BLaER1 treated with 17β-estradiol and CSF1 and Interleukin-3, amounts not matched to agents 10 nM and 100 nM (cell line): ENCODE measurements around the gene ZG16.

ENCODE experiments used
- H3K27ac ChIP-seq, 11 experiments: shearing (Covaris generic); formaldehyde crosslinking; 2 replicates each; pipeline ENCODE4 v1.8.1; 2022
- H3K27me3 ChIP-seq, 11 experiments: shearing (Covaris generic); formaldehyde crosslinking; 2 replicates each; pipeline ENCODE4 v1.8.1; 2022
- H3K36me3 ChIP-seq, 11 experiments: shearing (Covaris generic); formaldehyde crosslinking; 2 replicates each; pipeline ENCODE4 v1.8.1; 2022
- H3K4me1 ChIP-seq, 10 experiments: shearing (Covaris generic); formaldehyde crosslinking; 2 replicates each; pipeline ENCODE4 v1.8.1; 2022
- H3K4me2 ChIP-seq, 11 experiments: shearing (Covaris generic); formaldehyde crosslinking; 2 replicates each; pipeline ENCODE4 v1.8.1; 2022
- H3K4me3 ChIP-seq, 10 experiments: shearing (Covaris generic); formaldehyde crosslinking; 2 replicates each; pipeline ENCODE4 v1.8.1; 2022
- H3K9ac ChIP-seq, 11 experiments: shearing (Covaris generic); formaldehyde crosslinking; 2 replicates each; pipeline ENCODE4 v1.8.1; 2022
- H3K9me3 ChIP-seq, 11 experiments: shearing (Covaris generic); formaldehyde crosslinking; replicated peaks in 1 of 11; 2 replicates each; pipeline ENCODE4 v1.8.1; 2022
- H4K20me1 ChIP-seq, 11 experiments: shearing (Covaris generic); formaldehyde crosslinking; 2 replicates each; pipeline ENCODE4 v1.8.1; 2022
- Cebpa-rat ChIP-seq, 11 experiments: shearing (Covaris generic); IDR thresholded peaks; 2 replicates each; pipeline ENCODE4 v1.8.1; 2022

ZG16 gene

GRCh38 chr16:29818082-29818481 lies 40.0 kb downstream of the ZG16 start:
- no peak for TF ChIP-seq Cebpa-rat (IDR thresholded peaks at IDR 0.05)
- Histone ChIP-seq H3K27ac (peak overlapping the region in 2 of 11 experiments; percentile 13 to 19; a peak in 2 of 22 replicates), H3K4me2 (peak overlapping the region; percentile 95 to 100 (median 100)), H3K9me3 (no peaks in the 10 kb centered on the region), H3K27me3 (peaks cover 0 to 1% (median 0%) of the 10 kb centered on the region in 11 experiments; a peak in 1 of 22 replicates), H3K4me1 (peaks cover 72 to 81% (median 75%) of the 10 kb centered on the region in 10 experiments), H4K20me1 (peaks cover 16 to 41% (median 28%) of the 10 kb centered on the region in 11 experiments; a peak in 17 of 22 replicates), H3K36me3 (peaks cover 18 to 46% (median 30%) of the 10 kb centered on the region in 11 experiments), H3K4me3 (peak overlapping the region in 4 of 10 experiments; percentile 68 to 87 (median 83); a peak in 6 of 20 replicates), H3K9ac (peak overlapping the region in 9 of 11 experiments; percentile 77 to 98 (median 96); a peak in 11 of 22 replicates)

- Histone ChIP-seq H3K9ac (peak overlapping the region; percentile 63 to 98 (median 77); a peak in 20 of 22 replicates), H3K36me3 (peaks cover 18 to 46% (median 30%) of the 10 kb centered on the region in 11 experiments), H3K4me2 (peak overlapping the region; percentile 95 to 100 (median 100)), H3K9me3 (no peaks in the 10 kb centered on the region), H4K20me1 (peaks cover 16 to 42% (median 34%) of the 10 kb centered on the region in 11 experiments; a peak in 19 of 22 replicates), H3K27ac (peak overlapping the region in 5 of 11 experiments; percentile 11 to 70 (median 45); a peak in 4 of 22 replicates), H3K27me3 (no peaks in the 10 kb centered on the region), H3K4me3 (peak overlapping the region in 9 of 10 experiments; percentile 56 to 81 (median 71); a peak in 14 of 20 replicates), H3K4me1 (peaks cover 65 to 78% (median 72%) of the 10 kb centered on the region in 10 experiments)
- TF ChIP-seq Cebpa-rat (IDR thresholded peaks at IDR 0.05) = no peak
Measured at GRCh38 chr16:29819506-29819905, 41.5 kb downstream of the ZG16 start.

- Histone ChIP-seq H3K27ac (peak within 1 kb of the TSS; percentile 6 to 76 (median 63); a peak in 21 of 22 replicates), H3K36me3 (peaks cover 18 to 46% (median 30%) of the 10 kb centered on the region in 11 experiments), H3K9ac (peak within 1 kb of the TSS; percentile 63 to 98 (median 77)), H3K4me3 (peak within 1 kb of the TSS; percentile 45 to 81 (median 68)), H3K27me3 (no peaks in the 10 kb centered on the region), H3K4me1 (peaks cover 65 to 78% (median 72%) of the 10 kb centered on the region in 10 experiments), H3K9me3 (no peaks in the 10 kb centered on the region), H3K4me2 (peak within 1 kb of the TSS; percentile 95 to 100 (median 100)), H4K20me1 (peaks cover 16 to 50% (median 40%) of the 10 kb centered on the region in 11 experiments; a peak in 19 of 22 replicates)
- TF ChIP-seq Cebpa-rat (IDR thresholded peaks at IDR 0.05) = no peak
Measured at GRCh38 chr16:29820271-29820701, 42.2 kb downstream of the ZG16 start, which contains the start of gene MVP. Gene MVP, plus strand, starts transcription at chr16:29820462. Its CDS starts 10,088 bp downstream, at chr16:29830550.

- H3K9ac ChIP-seq = peak overlapping the region; percentile 63 to 98 (median 76)
- peaks cover 16 to 57% (median 45%) of the 10 kb centered on the region in 11 experiments; a peak in 19 of 22 replicates for H4K20me1 ChIP-seq
- H3K36me3 ChIP-seq = peaks cover 18 to 46% (median 30%) of the 10 kb centered on the region in 11 experiments
- H3K4me1 ChIP-seq = peaks cover 69 to 84% (median 76%) of the 10 kb centered on the region in 10 experiments
- H3K9me3 ChIP-seq = no peaks in the 10 kb centered on the region
- H3K27me3 ChIP-seq = no peaks in the 10 kb centered on the region
- peak overlapping the region; percentile 95 to 100 (median 100) for H3K4me2 ChIP-seq
- TF ChIP-seq Cebpa-rat (IDR thresholded peaks at IDR 0.05) = no peak
- H3K4me3 ChIP-seq = peak overlapping the region; percentile 45 to 81 (median 68)
- H3K27ac ChIP-seq = peak overlapping the region; percentile 6 to 76 (median 63); a peak in 21 of 22 replicates
Measured at GRCh38 chr16:29820730-29821642, 42.9 kb downstream of the ZG16 start.

- H3K4me2 ChIP-seq = peak overlapping the region; percentile 95 to 100 (median 100)
- H3K4me3 ChIP-seq = peak overlapping the region in 6 of 10 experiments; percentile 56 to 81 (median 73); a peak in 9 of 20 replicates
- H3K36me3 ChIP-seq = peaks cover 18 to 46% (median 31%) of the 10 kb centered on the region in 11 experiments
- no peaks in the 10 kb centered on the region for H3K9me3 ChIP-seq
- H4K20me1 ChIP-seq = peaks cover 16 to 62% (median 48%) of the 10 kb centered on the region in 11 experiments; a peak in 19 of 22 replicates
- H3K27ac ChIP-seq = peak overlapping the region in 10 of 11 experiments; percentile 6 to 76 (median 64); a peak in 14 of 22 replicates
- H3K9ac ChIP-seq = peak overlapping the region in 10 of 11 experiments; percentile 71 to 98 (median 76); a peak in 18 of 22 replicates
- no peak for TF ChIP-seq Cebpa-rat (IDR thresholded peaks at IDR 0.05)
- no peaks in the 10 kb centered on the region for H3K27me3 ChIP-seq
- H3K4me1 ChIP-seq = peaks cover 69 to 85% (median 76%) of the 10 kb centered on the region in 10 experiments
Measured at GRCh38 chr16:29821643-29822115, 43.6 kb downstream of the ZG16 start.

- Histone ChIP-seq H3K27ac (peak overlapping the region in 3 of 11 experiments; percentile 0 to 19 (median 14); a peak in 2 of 22 replicates), H4K20me1 (peaks cover 8 to 84% (median 42%) of the 10 kb centered on the region in 11 experiments; a peak in 19 of 22 replicates), H3K9ac (peak overlapping the region in 2 of 11 experiments; percentile 33 to 53; a peak in 3 of 22 replicates), H3K36me3 (peaks cover 4 to 46% (median 15%) of the 10 kb centered on the region in 11 experiments), H3K27me3 (no peaks in the 10 kb centered on the region), H3K4me2 (peak overlapping the region; percentile 42 to 100 (median 70)), H3K9me3 (no peaks in the 10 kb centered on the region), H3K4me3 (no peak overlapping the region), H3K4me1 (peaks cover 42 to 60% (median 50%) of the 10 kb centered on the region in 10 experiments)
- no peak for TF ChIP-seq Cebpa-rat (IDR thresholded peaks at IDR 0.05)
Measured at GRCh38 chr16:29824589-29825144, 46.6 kb downstream of the ZG16 start.

GRCh38 chr16:29825145-29826044 lies 47.3 kb downstream of the ZG16 start:
- no peak for TF ChIP-seq Cebpa-rat (IDR thresholded peaks at IDR 0.05)
- no peaks in the 10 kb centered on the region for H3K9me3 ChIP-seq
- H3K4me1 ChIP-seq = peaks cover 35 to 55% (median 44%) of the 10 kb centered on the region in 10 experiments
- peaks cover 8 to 91% (median 37%) of the 10 kb centered on the region in 11 experiments; a peak in 19 of 22 replicates for H4K20me1 ChIP-seq
- H3K27me3 ChIP-seq = no peaks in the 10 kb centered on the region
- peak overlapping the region in 4 of 11 experiments; percentile 12 to 45 (median 24); a peak in 6 of 22 replicates for H3K27ac ChIP-seq
- H3K36me3 ChIP-seq = peaks cover 0 to 50% (median 15%) of the 10 kb centered on the region in 11 experiments; a peak in 11 of 22 replicates
- no peak overlapping the region for H3K4me3 ChIP-seq
- peak overlapping the region in 2 of 11 experiments; percentile 33 to 53; a peak in 2 of 22 replicates for H3K9ac ChIP-seq
- peak overlapping the region; percentile 38 to 100 (median 70) for H3K4me2 ChIP-seq
